C1 segment of cervical spinal cord (tissue), 14 donors: ENCODE data around the gene UNK.
A peak's percentile ranks its signal among the peaks of the same experiment; 100 is the strongest.
"Not testable (repeated sequence)": the region's sequence is repeated elsewhere in the genome, so short reads cannot be mapped to it uniquely, and the experiment has no call there.

Experiments
- DNase-seq, 14 donors: peaks; one replicate each; lab custom pipeline; 2025; lab: John Stamatoyannopoulos, UW

UNK gene

DNA sequence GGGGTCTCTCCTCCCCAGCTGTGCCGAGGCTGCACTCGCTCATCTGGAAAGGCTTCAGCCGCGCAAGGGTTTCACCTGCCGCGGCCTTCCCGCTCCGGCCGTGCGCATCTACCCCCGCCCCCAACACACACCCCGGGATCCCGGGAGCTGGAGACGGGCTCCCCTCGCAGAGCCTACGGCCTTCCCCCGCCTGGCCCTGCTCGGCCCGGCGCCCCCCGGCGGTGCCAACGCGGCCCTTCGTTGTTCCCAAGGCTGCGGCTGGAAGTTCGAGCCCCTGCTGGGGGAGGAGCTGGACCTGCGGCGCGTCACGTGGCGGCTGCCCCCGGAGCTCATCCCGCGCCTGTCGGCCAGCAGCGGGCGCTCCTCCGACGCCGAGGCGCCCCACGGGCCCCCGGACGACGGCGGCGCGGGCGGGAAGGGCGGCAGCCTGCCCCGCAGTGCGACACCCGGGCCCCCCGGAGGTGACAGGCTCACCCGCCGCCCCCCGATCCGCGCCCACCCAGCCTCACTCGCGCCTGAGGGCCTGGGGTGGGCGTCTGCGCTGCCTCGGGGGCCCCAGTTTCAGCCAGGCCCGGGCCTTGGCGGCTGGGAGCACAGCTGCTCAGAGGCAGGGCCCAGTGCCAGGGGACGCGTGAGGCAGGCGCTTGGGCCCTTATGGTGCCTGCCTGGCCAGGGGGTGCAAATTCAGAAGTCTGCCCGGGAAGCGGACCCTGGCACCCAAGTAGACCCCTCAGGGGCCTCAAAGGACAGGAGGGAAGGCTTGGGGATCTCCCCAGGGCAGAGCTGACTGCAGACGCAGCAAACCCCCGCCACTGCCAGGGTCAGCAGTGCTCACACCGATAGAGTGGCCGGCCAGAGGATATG is 30.9 kb upstream of the UNK start:
- peak in 11 of 14 donors; percentile 27 to 79 (median 56) for DNase-seq

DNA sequence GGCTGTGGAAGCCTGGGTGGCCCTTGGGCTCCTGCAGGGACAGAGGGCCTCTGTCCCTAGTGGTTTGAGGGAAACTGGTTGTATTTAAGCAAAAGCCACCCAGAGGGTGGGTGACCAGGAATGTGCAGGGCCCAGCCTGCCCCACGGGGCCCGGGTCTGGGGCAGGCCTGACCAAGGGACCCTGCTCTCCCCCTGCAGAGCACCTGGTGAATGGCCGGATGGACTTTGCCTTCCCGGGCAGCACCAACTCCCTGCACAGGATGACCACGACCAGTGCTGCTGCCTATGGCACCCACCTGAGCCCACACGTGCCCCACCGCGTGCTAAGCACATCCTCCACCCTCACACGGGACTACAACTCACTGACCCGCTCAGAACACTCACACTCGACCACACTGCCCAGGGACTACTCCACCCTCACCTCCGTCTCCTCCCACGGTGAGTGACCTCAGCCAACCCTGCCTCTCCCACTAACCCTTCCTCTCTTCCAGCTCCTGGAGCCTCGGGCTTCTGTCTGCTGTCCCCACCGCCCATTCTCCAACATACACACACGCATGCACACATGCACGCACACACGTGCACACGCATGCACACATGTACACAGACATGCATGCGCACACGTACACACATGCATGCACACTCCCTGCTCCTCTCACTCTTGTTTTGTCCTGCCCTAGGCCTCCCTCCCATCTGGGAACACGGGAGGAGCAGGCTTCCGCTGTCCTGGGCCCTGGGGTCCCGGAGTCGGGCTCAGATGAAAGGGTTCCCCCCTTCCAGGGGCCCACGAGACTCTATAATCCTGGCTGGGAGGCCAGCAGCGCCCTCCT is 30.0 kb upstream of the UNK start:
- no peak for DNase-seq

DNA sequence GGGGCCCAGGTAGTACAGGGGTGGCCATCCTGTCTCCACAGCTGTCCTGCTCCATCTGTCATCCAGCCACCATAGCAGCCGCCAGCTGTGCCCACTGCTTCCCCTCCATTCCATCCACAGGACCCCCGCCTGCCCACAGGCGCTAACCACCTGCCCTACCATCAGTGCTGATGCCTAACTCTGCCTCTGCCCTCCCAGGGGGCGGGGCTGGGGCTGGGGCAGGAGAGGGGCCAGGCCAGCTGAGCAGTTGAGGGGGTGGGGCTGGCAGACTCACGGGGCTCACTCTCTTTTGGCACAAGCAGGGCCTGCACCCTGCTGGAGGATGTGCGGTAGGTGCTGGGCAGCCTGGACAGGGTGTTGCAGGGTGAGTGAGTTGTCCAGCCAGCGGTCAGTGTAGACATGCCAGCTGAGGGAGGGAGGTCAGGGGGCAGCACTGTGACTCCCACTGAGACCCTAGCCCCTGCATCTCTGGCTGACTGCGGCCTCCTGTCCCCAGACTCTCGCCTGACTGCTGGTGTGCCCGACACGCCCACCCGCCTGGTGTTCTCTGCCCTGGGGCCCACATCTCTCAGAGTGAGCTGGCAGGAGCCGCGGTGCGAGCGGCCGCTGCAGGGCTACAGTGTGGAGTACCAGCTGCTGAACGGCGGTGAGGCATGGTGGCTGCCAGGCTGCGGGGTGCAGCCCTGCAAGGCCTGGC is 29.3 kb upstream of the UNK start:
- DNase-seq, result no peak

DNA sequence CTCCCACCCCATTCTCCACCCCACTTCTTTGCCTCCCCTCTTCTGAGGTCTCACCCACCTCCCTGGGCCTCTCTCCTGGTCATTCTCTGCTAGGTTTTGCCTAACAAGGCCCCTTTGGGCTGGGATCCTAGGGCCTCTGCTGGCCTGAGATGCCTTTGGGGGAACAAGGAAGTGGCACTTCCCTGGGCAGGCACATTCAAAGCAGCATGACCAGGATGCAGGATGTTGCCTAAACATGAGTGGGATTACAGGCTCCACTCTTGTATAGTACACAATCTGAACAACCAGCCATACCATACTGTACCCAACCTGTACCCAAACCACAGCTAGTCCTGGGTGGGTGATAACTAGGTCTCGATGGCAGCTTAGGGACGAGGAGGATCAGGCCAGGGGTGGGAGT is 28.6 kb upstream of the UNK start:
- no peak for DNase-seq

DNA sequence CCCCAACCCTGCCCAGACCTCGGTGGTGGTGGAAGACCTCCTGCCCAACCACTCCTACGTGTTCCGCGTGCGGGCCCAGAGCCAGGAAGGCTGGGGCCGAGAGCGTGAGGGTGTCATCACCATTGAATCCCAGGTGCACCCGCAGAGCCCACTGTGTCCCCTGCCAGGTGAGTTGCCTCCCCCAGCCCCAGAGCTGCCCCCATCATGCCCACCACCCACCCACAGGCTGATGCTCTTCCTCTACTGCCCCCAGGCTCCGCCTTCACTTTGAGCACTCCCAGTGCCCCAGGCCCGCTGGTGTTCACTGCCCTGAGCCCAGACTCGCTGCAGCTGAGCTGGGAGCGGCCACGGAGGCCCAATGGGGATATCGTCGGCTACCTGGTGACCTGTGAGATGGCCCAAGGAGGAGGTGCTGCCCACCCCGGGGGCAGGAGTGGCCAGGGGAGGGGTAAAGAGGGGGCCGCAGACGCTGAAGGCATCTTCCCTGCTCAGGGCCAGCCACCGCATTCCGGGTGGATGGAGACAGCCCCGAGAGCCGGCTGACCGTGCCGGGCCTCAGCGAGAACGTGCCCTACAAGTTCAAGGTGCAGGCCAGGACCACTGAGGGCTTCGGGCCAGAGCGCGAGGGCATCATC is 28.0 kb upstream of the UNK start:
- no peak for DNase-seq

DNA sequence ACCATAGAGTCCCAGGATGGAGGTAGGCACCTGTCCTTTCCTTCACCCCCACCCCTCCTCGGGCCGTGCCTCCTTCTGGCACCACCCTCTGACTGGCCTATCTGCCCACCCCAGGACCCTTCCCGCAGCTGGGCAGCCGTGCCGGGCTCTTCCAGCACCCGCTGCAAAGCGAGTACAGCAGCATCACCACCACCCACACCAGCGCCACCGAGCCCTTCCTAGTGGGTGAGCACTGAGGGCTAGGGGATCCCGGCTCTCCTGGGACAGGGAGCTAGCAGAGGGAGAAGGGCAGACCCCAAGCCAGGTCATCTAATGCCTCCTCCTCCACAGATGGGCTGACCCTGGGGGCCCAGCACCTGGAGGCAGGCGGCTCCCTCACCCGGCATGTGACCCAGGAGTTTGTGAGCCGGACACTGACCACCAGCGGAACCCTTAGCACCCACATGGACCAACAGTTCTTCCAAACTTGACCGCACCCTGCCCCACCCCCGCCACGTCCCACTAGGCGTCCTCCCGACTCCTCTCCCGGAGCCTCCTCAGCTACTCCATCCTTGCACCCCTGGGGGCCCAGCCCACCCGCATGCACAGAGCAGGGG is 27.4 kb upstream of the UNK start:
- DNase-seq, result no peak

DNA sequence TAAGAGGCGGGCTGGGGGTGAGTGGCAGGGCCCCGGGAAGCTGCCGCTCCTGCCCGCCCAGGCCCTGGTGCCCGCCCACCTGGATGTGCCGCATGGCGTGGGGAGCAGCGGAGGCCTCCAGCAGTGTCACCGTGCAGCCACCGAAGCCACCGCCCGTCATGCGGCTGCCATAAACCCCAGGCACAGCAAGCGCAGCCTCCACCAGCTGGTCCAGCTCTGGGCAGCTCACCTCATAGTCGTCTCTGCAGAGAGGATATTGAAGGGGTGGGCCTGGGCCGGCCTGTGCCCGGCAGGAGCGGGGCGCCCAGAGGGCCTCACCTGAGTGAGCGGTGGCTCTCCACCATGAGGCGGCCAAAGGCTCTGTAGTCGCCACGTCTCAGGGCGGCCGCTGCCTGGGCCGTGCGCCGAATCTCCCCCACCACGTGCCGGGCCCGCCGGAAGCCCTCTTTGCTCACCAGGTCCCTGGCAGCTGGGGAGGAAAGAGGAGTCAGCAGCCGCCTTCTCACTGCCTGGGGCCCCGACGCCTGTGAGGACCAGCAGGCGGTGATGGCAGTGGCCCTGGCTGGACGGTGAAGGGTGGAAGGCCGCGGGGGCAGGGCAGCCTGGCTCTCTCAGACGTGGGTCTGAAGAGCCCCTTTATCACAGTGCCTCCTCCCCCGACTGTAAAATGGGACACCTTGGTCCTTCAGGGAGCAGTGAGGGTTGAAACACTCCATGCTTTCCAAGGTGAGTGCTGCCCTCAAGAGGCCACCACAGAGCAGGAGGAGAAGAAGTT is 26.3 kb upstream of the UNK start:
- DNase-seq, result no peak

DNA sequence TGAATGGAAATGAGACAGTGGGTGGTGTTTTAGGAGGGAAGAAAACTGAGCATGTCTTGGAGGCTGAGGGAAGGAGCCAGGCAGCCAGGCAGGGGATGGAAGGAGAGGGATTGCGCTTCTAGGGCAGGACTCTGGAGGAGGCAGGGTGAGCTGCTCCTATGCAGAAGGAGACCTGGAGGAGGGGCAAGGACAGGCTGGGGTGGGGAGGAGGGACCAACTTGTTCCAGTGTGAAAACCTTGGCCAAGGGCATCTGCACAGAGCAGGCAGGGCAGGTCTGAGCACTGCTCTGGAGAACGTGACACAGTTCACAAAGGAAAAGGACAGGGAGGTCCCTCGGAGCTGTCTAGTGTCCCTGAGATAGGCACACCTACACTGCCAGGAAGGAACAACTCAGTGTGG is 25.1 kb upstream of the UNK start:
- DNase-seq, result no peak

DNA sequence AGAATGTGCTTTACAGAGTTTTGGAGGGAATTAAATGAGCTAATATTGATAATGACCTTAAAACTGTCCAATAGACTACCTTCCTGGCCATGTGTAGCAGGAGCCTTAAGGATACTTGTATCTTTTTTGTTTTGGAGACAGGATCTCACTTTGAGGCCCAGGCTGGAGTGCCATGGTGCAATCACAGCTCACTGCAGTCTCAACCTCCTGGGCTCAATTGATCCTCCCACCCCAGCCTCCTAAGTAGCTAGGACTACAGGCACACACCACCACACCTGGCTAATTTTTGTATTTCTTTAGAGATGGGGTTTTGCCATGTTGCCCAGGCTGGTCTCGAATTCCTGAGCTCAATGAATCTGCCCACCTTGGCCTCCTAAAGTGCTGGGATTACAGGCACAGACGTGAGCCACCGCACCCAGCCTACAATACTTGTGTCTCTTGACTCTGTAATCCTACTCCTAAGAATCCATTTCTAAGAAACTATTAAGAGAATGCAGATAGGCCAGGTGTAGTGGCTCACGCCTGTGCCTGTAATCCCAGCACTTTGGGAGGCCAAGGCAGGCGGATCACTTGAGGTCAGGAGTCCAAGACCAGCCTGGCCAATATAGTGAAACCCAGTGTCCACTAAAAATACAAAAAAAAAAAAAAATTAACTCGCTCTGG is 24.5 kb upstream of the UNK start:
- DNase-seq, result not testable (repeated sequence)

DNA sequence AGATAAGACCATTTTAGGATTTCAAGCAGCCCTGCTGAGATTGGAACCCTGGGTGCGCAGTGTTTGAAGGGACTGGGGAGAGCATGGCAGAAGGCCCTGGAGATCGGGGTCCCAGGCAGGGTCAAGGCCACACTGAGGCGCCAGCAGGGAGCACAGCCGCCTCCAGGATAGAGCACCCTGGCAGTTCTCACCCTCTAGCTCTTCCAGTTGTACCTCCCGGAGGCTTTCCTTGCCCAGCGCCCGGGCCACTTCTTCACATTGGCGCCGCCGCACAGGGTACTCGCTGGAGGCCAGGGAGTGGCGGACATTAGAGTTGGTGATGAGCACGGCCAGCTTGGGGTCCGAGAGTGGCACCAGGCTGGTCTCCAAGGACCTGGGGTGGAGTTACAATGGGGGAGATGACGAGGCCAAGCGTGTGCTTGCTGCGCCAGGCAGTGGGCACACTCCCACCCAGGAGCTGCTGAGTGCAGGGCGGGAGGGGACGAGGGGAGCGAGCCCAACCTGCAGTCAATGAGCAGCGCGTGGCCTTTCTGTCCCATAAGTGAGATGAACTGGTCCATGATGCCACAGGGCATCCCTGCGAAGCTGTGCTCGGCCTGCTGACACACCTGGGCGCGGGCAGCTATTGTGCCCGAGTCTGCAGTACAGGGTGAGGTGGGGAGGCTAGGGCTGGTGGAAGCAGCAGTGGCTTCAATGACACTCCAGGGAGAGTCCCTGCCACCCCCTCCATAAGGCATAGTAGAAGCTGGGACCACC is 21.9 kb upstream of the UNK start:
- no peak for DNase-seq

DNA sequence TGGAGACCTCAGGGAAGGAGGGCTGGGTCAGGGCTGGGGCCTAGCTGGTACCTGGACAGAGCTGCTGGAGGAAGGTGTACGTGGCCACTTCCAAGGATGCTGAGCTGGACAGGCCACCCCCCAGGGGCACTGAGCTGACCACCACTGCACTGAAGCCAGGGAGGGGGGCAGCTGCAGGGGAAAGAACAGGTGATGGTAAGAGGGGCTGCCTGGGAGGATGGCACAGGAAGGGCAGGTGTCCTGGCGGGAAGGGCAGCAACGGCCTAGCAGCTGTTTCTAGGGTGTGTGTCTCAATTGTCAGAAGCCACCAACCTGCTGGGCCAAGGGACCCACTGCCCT is 21.4 kb upstream of the UNK start:
- DNase-seq, result no peak

DNA sequence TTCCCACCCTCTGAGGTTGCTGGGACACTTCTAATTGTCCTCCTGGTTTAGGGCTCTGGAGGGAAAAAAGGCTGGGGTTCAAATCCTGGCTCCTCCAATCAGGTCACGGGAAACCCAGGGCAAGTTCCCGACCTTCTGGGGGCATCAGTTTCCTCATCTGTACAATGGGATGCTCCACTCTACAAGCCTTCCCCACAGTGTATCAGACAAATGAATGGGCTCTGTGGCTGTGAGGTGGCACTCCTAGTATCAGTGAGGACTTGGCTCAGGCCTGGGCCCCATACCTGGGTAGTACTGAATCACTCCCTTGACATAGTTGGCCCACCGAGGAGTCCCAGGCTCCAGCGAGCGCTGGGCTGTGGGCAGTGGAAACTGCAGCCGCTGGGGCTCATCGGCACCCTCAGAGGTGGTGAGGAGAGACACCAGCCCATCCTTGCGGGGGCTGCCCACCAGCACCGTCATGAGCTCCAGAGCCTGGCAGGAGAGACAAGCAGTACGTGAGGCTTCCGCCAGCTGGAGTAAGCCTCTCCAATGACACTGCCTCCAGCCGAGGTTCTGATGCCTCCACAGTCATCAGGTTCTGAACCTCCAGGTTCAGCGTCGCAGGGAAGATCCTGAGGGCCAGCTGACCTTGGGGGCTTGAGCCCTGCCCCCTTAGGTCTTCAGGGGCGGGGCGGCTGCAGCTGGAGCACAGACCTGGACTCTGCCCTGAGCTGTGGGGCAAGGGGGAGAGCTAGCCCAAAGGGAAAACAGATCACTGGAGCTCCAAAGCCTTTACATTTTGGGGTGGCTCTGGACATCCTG is 20.8 kb upstream of the UNK start:
- no peak for DNase-seq

DNA sequence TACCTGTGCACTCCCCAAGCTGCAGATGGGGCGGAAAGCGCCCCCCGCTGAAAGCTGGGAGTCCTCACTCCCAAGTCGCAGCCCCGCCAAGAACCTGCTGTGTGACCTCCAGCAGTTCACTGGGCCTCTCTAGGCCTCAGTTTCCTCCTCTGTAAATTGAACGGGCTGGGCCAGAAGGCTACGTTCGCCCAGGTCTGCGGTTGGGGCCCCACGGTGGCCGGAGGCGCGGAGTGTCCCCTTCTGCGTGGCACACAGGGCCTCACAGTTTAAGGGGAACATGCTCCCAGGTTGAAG is 20.2 kb upstream of the UNK start:
- DNase-seq, result peak in 1 of 14 donors; percentile 38

DNA sequence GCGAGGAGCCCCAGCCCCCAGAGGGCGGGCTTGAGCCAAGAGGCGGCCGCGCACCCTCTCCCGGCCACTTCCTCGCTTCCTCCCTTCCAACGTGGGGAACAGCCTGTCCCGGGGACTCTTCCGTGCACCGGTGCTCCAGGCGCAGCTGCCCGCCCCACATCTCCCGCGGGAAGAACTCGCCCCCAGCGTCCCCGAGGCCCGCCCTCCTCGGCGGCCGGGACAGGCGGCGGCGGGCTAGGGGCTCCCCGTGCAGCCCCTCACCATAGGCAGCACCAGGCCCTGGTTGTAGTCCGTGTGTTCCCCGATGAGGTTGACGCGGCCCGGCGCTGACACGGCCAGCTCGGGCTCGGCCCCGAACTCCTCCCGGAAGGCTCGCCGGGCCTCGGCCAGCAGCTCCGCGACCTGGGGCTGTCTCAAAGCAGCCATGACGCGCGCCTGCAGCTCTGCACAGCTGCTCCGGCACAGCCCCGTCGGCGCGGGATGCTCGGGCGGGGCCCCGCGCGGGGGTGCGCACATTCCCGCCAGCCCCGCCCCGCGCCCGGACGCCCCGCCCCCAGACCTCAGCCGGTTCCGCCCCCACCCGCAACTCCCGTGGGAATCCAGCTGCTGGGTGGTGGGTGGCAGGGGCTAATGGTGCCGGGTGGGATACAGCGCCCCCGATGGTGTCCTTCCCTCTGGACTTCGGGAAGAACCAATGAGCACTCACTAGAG is 19.7 kb upstream of the UNK start, which contains the start of gene GALK1:
GALK1 (minus strand) TSS at position 482 of the 711 bp plus-strand sequence; CDS start at position 426, 56 bp downstream.
- peak in 11 of 14 donors; percentile 21 to 74 (median 58) for DNase-seq

DNA sequence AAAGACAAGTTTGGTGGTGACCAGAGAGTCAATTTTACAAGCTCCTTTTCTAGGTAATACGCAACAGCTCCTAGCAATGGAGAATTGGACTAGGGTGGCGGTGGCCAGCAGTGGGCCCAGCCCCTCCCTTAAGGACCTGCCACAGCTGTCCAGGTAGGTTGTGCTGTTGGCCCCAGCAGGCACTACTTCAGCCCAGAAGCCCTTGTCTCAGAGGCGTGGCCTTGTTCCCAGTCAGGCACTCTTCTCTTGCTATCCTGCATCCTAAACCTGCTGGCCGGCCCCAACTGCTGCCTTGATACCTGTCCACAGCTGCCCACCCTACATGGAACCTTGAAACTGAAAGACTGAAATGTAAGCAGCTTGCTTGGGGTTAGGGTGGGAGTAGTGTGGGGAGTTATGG is 18.6 kb upstream of the UNK start:
- no peak for DNase-seq

DNA sequence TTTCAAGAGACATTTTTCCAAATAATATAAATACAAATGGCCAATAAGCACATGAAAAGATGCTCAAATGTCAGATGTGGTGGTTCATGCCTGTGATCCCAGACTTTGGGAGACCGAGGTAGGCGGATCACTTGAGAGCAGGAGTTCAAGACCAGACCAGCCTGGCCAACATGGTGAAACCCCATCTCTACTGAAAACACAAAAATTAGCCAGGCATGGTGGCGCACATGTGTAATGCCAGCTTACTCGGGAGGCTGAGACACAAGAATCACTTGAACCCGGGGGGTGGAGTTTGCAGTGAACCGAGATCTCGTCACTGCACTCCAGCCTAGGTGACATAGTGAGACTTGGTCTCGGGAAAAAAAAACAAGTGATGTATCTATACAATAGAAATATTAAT is 16.7 kb upstream of the UNK start:
- no peak for DNase-seq

DNA sequence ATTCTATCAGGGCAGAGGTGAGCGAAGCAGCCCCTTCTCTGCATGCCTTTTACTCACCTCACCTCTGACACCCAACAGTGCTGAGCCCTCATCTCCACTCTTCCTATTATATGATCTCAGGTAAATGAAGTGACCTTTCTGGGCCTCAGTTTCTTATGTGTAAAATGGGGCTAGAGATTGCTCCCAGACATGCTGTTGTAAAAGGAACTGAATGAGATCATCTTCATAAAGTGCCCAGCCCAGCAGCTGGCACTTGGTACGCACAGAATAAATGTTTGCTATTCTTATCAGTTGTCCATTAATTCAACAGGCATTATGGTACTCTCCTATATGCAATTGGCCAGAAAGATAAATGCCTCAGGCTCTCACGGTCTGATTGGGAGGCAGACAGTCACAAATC is 15.1 kb upstream of the UNK start:
- DNase-seq, result no peak
